Cortex of kidney (tissue), 1 donor: ENCODE data around the gene ERC2.

Experiments used
- DNase-seq: peaks from one replicate; lab custom pipeline; 2025; lab: John Stamatoyannopoulos, UW

Gene ERC2

DNA sequence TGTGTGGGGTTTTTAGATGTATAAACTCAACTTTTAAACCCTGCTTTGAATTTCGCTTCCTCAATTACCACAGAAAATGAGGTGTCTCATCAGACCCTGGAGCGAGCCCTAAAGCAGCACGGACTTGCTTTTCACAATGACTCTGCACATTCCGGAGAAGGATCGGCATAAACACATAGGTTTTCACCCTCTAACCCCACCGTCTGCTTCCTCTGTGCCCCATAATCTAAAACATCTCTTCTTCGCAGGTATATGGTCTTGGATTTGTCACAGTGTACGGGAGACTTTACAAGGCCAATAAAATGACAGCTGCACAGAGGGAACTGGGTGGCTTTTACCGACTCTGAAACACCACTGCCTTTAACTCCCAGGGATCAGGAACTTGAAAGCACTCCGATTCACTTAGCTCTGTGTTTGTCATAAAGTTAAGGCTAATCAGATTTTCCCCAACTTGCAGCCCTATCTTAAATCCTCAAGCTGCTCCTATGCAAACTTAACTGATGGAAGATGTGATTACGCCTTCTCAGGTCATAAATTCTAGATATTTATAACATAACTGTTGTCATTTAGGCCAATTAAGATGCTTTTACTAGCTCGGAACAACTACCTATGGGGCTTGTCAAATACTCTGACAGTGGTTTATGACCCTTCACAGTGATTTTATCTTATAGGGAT is 847.8 kb downstream of the ERC2 start:
- DNase-seq: no peak

DNA sequence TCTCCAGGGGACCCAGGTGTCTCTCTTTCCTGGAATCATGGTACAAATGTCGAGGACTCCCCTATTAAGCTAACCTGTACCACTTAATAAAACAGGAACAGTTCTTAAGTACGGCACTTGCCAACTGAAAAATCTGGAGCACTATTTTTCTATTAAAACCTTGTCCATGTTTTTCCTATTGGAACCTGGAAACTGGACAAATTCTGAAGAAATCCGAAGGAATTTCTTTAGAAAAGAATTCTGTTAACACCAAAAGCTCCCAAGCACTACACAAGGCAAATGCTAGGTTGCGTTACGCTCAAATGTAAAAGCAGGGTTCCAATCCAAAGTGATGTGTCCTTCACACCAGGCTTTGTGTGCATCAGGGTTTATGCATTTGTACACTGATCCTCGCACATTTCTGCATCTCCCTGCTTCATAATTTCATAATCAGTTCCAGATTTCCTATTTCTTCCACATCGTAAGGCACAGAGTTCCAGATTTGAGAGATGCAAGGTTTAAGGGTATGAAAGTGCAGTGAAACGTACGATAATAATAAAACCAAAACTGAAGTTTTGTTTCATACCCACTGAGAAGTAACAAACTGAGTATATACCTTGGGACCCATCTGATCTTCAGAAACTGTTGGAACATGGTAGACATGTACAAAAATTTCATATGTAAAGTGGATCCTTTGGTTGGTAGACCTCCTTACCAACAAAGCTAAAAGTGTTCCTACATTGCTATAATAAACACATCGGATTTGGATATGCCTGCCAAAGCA is 849.0 kb downstream of the ERC2 start:
- DNase-seq: no peak

DNA sequence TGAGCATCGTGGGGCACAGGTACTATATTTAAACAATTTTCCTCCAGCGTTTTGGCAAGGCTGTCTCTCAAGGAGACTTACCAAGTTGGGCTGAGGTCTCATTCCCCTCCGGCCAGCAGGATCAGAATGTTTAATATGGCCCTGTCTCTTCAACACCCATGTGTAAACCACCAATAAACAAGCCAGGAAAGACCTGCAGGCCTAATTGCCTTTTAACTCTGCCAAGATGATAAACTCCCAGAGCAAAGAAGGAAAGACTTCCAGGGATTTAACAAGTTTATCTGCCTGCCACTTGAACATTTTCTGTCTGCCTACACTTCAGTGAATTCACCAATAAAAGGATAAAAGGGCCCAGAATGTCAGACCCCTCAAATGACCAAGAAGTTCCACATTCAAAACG is 850.9 kb downstream of the ERC2 start:
- no peak for DNase-seq

DNA sequence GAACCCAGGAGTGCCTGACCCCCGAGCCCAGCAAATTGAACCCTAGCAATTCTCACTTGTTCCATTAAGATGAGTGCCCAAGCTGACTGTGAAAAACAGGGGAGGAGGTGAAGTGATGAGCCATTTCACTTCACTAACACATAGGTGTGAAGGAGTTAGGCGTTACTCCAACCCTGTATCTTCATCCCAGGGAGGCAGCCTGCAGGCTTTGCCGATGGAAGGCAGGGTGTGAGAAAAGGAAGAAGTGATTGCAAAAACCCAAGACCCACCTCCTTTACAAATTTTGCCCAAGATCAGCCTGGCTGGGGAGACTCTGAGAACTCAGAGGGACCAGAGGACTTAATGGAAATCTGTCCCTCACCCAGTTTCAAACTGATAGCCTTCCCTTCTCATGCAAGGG is 851.5 kb downstream of the ERC2 start:
- DNase-seq: no peak

DNA sequence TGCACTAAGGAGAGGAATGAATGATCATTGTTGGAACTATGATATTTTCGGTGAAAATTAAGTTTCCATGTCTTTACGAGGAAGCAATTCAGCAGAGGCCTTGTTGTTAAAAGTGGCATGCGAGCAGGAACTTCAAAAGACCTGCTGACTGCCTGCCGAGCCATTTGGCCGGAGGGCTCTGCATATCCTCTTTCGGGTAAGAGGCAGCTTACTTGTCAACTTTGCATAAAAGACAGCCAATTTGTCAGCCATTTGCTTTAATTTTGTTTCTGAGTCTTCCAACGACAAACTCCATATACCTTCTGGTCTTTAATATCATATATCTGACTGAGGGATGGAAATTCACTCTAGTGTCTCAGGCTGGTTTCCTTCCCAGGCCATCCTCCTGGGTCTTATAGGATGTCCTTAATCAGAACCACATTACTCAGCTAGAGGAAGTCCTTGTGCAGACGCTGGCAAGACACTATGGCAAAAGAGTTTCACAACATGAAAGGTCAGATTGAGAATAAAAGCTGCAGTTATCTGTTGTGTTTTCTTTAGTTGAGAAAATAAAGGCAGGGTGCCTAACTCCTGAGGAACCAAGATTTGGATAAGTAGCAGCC is 852.5 kb downstream of the ERC2 start:
- DNase-seq: no peak

DNA sequence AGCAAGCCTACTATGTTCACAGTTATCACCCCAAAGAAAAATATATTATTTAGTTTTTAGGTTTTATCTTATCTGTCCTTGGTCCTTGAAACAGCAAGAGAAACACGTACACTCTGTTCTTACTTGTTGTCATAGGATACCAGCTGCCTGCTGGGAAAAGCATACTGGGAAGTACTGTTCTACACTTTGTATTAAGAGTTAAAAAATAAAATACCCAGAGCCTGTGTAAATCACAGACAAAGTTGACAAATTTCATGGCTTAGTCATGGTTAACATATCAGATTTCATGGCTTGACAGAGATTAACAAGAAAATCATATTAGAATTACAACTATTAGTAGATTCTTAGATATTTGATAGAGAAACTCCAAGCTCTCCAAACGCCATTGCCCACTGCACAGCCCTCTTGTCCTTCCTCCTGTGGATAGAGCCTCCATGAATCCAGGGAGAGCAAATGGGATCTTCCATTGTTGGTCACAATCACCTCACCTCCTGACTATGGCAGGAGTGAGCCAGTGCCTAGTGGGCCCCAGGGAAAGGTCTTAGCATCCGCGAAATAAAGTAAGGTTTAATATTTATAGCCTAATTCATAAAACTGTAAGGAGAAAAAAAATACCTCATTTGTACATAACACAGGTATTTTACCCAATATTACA is 853.1 kb downstream of the ERC2 start:
- no peak for DNase-seq

DNA sequence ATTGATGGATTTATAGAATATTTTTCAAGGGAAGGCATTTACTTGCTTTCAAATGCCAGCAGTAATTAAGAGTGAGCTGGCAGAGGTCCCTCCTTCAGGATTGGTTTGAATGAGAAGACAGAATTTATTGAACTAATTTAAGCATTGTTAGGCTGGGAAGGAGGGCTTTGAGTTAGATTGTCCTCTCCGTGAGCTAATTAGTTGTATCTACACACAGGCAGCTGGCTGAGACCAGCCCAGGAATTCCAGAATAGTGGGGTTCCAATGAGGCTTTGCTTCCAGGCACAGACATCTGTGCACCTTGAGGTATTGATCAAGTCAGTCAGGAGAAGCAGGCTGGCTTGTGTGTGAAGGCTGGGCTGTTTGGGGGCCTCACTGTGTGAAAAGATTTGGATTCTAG is 857.1 kb downstream of the ERC2 start:
- no peak for DNase-seq

DNA sequence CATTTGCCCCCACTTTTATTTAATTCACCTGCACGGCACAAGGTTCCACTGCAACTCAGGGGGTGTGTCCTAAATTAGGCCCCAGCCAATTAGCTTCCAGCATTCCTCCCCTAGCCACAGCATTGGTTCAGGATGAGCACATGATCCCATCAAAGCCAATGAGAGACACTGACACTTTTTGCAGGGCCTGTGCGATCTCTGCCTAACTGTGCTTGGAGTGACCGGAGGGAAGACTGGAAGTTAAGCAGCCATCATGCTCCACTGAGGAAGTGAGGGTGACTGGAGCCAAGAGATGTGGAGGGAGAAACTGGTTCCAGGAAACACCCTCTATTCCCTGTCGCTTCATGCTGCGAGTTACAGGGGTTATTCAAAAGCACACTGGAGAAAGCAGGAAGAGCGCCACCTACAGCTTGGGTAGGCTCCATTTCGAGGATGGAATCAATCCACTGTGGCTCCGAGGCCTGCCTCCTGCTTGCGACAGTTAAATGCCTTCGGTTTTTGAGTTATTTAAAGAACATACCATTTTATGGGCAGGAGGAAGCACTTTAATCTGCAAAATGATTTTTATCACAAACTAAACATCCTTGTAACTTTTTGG is 858.9 kb downstream of the ERC2 start:
- no peak for DNase-seq

DNA sequence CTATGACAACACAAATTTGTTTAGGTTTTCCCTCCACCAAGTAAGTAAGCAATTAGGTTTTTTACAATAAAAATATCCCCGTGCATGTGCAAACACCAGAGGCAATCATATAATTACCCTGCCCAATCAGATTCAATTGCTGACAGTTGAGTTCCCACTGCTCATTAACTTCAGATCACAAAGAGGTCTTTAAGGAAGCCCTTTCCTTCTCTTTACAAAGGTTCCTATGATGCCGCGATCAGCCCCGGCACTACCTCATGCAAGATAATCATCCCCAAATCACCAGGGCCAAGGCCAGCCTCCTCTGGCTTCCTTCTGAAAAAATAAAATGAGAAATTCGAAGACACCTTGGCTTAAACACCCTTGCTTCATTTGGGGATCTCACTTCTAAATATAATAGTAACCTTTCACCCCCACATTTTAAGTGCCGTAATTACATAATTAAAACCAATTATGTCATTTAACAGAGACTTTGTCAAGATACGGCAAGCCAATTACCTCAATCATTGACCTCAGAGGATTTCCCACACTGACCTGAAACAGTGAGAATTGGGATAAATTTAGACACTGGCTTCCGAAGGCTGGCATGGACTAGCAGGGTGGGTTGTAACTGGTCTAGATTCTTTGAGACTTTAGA is 859.8 kb downstream of the ERC2 start:
- DNase-seq: no peak

DNA sequence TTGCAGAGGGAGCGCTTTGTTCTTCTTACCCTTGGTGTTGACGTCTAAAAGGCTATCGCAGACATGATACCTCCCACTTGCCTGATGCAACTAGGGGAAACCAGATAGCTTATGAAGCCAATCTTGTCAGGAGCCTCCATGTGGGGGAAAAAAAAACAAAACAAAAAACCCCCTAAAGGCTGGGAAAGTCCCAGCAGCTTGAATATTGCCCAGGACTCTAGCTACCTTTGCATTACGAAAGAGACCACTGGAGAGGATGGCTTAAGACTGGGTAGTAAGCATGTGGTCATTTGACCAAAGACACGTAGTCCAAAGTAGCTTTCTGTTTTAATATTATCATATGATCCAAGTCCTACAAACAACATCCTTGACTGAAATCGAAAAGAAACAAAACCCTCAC is 860.4 kb downstream of the ERC2 start:
- DNase-seq: no peak

DNA sequence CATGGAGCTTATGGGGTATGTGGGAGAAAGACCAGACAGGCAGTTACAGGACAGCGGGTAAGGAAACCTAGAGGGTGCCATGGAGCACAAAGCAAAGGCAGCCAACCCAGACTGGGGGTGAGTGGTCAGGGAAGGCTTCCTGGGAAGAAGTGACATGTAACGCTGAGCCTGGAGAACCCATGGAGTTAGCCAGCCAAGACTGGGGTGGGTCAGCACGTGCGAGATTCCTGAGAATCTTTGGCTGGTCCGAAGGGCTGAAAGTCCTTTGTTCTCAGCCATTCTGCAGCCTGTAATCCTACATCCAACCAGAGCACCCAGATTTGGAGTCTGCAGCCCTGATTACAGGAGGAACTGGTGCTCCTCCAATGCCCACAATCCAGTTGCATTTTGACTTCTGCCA is 861.1 kb downstream of the ERC2 start:
- DNase-seq: no peak

DNA sequence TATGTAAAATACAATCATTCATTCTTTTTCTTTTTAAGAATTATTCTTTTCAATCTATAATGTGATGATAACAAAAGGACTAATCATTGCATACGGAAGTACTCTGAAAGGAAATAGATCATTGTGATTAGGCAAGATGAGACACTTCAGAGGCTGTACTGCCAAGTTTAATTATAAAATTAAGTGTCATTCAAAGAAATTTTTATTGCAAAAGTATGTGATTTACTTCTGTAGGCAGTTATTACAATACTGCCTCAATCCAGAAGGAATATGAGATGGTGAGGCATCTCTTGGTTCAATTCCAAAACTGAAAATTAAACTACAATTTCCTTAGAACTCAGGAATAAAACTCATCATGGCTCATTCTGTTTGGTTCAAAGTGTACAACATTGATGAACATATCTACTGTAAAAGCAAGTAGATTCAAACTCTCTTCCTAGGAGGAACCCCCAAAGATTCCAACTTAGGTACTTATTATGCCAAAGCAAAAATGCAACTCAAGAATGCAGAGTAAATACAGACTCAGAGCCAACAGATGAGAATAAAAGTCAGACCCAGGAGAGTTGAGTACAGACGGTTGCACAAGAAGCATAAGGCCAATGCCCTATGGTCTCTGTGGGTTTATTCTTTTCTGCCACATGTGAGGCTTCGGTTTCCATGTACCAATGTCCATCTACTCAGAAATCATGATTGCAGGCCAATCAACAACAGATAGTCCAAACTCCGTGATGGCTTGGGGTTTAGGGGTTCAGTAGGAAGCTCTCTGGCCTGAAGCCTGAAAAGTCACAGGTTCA is 862.6 kb downstream of the ERC2 start:
- DNase-seq: no peak

DNA sequence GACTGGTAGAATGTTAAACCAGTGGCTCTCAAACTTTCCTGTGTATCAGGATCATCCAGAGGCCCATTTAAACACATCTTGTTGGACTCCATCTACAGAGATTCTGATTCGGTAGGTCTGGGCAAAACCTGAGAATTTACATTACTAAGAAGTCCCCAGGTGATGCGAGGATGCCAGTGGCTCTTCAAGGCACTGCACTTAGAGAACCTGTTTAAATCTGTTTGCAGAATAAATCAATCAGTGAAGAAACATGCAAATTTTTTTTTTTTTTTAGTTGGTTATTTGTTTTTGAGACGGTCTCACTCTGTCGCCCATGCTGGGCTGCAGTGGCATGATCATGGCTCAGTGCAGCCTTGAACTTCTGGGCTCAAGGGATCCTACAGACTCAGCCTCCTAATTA is 863.4 kb downstream of the ERC2 start:
- no peak for DNase-seq

DNA sequence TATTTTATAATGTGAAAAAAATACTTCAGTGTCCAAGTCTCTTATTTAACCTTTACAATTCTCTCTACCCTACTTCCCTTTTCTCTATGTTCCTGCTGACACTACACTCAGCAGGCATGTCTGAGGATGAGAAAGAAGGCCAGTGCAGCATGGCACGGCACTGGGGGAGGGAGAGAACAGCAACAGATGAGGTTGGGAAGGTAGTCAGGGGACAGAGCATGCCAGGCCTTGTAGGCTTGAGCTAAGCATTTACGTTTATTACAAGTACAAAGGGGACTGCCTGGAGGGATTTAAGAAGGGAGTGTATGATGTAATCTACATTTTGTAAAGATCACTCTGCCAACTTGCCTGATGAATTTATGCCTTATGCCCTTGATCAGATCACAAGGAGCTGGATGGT is 863.9 kb downstream of the ERC2 start:
- DNase-seq: no peak

DNA sequence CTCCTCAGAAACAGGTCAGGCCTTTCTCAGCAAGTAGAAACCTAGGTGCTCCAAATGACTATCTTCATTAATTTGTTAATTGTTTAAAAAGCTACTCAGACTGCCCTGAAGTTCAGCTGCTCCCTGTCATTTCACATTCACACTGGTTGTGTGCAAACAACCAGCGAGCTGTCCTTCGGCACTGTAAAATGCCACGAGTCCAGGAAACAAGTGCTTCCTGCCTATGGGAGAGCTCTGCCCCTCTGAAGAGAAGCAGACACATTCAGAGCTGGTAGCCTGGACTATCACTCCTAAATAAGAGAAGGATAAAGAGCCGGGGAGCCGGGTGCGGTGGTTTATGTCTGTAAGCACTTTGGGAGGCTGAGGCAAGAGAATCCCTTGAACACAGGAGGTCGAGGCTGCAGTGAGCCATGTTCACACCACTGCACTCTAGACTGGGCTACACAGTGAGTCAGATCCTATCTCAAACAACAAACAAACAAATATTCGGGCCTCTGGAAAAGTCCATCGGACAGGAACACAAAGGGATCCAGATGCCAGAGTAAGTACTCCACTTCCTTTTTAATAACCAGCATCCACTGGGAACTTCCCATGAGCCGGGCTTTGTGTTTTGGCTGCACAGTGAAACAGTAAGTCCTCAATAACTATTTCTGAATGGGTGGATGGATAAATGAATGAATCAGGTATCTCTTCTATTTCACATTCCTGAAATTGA is 866.7 kb downstream of the ERC2 start:
- DNase-seq: no peak

DNA sequence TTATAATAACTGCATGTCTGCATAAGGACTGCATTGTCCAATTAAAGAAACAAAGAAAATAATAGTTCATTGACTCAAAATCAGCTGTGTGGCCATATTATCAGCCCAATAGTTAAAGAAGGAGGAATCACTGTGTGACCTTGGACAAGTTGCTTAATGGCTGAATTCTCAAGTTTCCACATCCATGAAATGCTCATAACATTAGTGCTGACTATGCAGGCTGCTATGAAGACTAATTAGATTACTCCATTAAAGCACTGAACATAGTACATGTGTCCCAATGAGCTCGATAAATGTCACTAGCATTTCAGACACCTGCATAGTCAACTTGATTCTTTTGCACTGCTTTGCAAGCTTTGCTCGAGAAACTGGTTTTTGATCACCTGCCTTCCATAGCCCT is 870.0 kb downstream of the ERC2 start:
- no peak for DNase-seq

DNA sequence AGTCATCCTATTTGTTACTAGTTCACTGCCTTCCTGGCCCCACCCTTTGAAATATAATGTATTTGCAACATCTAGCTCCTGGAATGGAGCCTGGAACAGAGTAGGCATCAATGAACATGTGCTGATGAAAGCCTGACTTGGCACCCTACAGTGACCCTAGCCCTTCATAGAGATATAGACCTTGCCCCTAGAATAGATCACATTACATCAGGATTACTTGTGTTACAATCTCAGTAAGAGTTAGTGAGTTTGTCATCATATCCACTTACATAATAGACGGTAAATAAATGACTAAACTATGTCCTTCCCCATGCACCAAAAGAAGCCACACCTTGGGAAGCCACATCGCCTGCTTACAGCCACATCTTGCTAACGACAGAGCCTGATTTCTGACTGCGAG is 870.6 kb downstream of the ERC2 start:
- no peak for DNase-seq

DNA sequence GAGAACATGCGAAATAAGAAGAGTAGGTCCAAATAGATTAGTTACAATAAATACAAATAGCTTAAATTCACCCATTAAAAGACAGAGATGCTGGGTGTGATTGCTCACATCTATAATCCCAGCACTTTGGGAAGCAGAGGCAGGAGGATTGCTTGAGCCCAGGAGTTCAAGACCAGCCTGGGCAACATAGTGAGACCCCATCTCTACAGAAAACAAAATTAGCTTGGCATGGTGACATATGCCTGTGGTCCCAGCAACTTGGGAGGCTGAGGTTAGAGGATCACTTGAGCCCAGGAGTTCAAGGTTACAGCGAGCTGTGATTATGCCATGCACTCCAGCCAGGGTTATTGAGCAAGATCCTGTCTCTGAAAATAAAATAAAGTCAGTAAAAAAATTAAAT is 872.1 kb downstream of the ERC2 start:
- DNase-seq: no peak

DNA sequence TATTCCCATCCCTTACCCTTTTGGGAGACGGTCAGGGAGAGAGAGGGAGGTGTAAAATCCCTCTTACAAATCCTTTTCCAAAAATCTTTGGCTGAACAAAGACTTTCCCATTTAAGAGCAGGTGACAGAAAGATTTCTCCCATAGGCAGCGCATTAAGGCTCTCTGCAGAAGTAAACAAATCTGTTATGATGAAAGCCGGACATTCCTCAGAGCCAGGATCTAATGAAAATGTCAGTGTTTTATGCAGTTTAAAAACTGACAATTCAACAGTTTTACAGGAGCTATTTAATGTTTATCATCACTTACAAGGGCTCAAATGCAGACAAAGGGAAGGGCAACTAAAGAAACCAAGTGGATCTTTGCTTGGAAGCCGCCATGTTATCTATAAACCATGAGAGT is 872.8 kb downstream of the ERC2 start:
- no peak for DNase-seq

DNA sequence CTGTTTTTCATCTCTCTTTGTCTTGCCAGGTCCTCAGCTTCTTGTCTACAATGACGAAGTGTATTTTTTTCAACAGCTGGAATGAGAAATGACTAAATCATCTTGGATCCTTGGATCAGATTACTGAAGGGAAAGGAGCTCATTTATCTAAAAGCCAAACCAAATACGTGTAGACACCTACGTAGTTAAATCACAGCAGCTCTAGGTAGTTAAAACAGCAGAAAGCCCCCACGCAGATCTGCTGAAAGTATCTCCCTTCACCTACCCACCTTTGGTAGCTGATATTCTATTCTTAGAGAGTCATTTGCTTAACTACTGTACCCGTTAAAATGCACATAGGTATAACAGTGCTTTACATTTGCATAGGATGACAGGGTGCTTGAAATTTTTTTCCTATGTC is 875.7 kb downstream of the ERC2 start:
- DNase-seq: no peak

DNA sequence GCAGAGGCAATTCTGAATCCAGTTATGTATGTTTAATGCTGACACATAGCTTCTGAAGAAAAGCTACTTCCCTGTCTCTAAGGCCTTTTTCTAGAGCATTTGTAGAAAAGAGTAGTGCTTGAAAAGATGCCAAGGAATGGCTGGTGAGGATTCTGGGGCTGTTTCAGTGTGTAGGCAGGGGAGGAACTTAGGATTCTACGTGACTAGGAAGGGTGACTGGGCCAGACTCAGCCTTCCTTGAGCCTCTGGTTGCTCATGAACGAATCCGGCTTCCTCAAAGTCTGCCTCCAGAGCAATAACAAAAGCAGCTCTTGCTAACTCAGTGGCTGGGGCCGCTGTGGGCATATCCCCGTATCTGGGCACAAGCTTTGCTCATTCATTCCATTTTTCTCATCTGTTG is 876.4 kb downstream of the ERC2 start:
- no peak for DNase-seq
